IPS-18a (cell line): ENCODE data around the gene NLK.

ENCODE experiments used
- H3K27ac ChIP-seq: one replicate; pipeline ENCODE4 v1.5.1; 2013; ENCODE audit warnings: low read length
- H3K27me3 ChIP-seq: one replicate; pipeline ENCODE4 v1.6.1; 2013; ENCODE audit warnings: mild to moderate bottlenecking, low read length; ENCODE audit not compliant: control insufficient read depth, insufficient read depth
- H3K36me3 ChIP-seq: one replicate; pipeline ENCODE4 v1.6.1; 2013; ENCODE audit warnings: low read depth, low read length; ENCODE audit not compliant: control insufficient read depth
- H3K4me1 ChIP-seq: one replicate; pipeline ENCODE4 v1.6.1; 2013; ENCODE audit warnings: low read depth, low read length; ENCODE audit not compliant: control insufficient read depth
- H3K4me3 ChIP-seq: one replicate; pipeline ENCODE4 v1.5.1; 2013; ENCODE audit warnings: low read length
- H3K9ac ChIP-seq: one replicate; pipeline ENCODE4 v1.6.1; 2013; ENCODE audit warnings: mild to moderate bottlenecking, low read length, moderate library complexity
- H3K9me3 ChIP-seq: one replicate; pipeline ENCODE4 v1.6.1; 2013; ENCODE audit warnings: low read depth, low read length; ENCODE audit not compliant: control insufficient read depth

Gene NLK

DNA sequence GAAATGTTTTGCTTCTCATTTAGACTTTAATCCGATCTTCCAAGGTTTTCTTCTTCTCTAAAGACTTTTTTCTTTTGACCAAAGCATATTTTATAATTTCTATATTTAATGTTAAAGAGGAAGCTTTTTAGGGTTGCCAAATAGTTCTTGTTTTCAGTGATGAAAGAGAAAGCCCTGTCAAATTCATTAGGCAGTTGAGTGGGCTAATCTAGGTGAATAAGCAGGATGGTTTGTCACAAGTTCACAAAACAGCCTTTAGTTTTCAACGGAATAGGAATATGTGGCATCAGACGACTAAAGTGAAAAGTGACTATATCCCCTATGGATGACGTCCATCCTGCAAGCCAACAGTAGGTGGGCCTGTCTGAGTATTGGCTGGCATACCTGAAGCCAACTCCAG, 118.8 kb downstream of the NLK start:
- H3K9me3 ChIP-seq: no peaks in the 10 kb centered on the region
- H3K4me3 ChIP-seq: no peak overlapping the region
- H3K27ac ChIP-seq: no peak overlapping the region
- no peaks in the 10 kb centered on the region for H3K4me1 ChIP-seq
- H3K36me3 ChIP-seq: peaks cover 4% of the 10 kb centered on the region
- no peaks in the 10 kb centered on the region for H3K27me3 ChIP-seq
- no peak overlapping the region for H3K9ac ChIP-seq

DNA sequence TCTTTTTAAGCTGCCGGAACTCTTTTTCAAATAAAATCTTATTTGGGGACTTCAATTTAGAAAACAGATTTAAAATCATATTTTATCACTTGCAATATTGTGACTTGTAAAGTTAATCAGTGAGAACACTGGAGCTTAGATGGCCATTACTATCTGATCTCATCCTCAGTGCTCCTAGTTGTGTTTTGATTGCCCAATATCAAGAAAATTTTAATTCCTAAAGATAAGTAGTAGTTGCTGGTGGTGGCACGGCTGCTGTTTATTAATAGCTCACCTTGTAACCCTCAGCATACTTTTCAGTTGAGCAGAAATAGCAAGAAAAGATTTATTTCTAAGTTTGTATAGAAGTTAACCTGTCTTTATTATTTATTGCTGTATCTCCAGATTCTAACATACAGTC, 124.0 kb downstream of the NLK start:
- Histone ChIP-seq H3K9ac (no peak overlapping the region), H3K4me3 (no peak overlapping the region), H3K27me3 (no peaks in the 10 kb centered on the region), H3K36me3 (peaks cover 14% of the 10 kb centered on the region), H3K27ac (no peak overlapping the region), H3K4me1 (peaks cover 8% of the 10 kb centered on the region), H3K9me3 (no peaks in the 10 kb centered on the region)

DNA sequence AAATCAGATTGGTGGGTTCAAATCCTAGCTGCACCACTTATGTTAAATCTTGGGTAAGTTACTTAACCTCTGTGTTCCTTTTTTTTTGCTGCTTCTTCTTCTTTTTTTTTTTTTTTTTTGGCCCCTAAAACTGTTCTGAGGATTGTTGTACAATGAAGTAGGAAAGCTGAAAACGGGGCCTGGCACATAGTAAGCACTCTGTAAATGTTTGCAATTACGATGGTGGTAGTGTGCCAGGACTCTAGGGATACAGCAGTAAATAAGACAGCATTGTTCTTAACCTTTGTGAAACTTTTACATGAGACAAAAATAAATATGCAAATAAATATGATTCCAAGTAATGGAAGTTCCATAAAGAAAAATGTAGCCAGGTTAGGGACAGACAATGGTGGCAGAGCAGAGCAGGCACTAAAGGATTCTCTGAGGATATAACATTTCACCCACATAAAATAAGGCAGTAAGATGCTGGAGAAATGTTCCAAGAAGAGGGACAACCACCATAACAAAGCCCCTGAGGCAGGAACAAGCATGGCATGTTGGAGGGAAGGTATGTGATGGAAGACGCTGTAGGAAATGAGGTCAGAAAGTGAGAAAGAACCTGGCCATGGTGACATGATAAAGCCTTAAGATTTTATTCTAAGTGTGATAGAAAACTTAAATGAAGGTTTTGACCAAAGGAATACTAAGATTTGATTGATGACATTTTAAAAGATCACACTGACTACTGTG, 127.3 kb downstream of the NLK start:
- peaks cover 14% of the 10 kb centered on the region for H3K36me3 ChIP-seq
- H3K27me3 ChIP-seq: no peaks in the 10 kb centered on the region
- H3K4me3 ChIP-seq: no peak overlapping the region
- H3K9ac ChIP-seq: no peak overlapping the region
- peaks cover 38% of the 10 kb centered on the region for H3K4me1 ChIP-seq
- no peak overlapping the region for H3K27ac ChIP-seq
- no peaks in the 10 kb centered on the region for H3K9me3 ChIP-seq

DNA sequence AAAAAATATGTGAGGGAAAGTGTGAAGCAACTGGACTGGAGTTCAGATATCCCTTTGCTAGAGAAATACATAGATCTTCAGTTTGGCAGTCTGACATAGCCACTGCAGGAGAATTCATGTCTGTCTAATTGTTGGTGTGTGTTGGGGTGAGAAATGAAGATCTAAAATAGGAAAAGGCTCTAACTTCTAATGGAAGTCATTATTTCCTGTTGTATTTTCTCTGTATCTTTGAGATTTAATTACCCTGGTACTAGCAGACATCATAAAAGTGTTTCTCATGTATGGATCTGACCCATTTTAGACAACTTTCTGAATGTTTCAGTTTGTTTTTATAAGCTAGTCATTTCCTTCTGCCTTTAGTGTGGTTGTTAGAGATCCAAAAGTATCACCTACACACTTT, 128.3 kb downstream of the NLK start:
- no peak overlapping the region for H3K9ac ChIP-seq
- H3K27ac ChIP-seq: no peak overlapping the region
- no peaks in the 10 kb centered on the region for H3K27me3 ChIP-seq
- H3K4me3 ChIP-seq: no peak overlapping the region
- no peaks in the 10 kb centered on the region for H3K9me3 ChIP-seq
- peaks cover 10% of the 10 kb centered on the region for H3K36me3 ChIP-seq
- peaks cover 38% of the 10 kb centered on the region for H3K4me1 ChIP-seq

DNA sequence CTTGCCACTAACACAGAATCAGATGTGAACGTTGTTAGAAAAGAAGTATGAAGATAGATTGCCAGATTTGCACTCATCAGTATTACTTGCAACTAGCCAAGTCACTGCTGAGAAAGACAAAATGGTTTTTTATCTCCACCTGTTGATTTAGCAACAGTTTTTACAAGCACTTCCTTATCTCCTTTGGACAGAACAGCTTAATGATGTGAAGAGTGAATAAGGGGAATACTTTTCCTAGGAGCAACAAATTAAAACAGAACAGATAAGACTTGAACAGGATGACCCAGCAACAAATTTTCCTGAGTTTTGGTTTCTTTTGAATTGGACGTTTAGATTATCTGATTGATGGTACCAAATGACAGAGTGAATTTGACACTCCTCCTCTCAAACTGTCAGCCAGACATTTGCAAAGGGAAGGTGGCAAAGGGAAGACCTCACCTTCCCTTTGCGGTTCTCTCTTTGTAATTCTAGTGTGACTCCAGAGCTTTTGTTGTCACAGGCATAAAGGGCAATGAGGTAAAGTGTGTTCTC, 130.6 kb downstream of the NLK start:
- no peaks in the 10 kb centered on the region for H3K9me3 ChIP-seq
- no peak overlapping the region for H3K9ac ChIP-seq
- no peak overlapping the region for H3K27ac ChIP-seq
- H3K4me1 ChIP-seq: peaks cover 44% of the 10 kb centered on the region
- H3K27me3 ChIP-seq: no peaks in the 10 kb centered on the region
- peaks cover 10% of the 10 kb centered on the region for H3K36me3 ChIP-seq
- no peak overlapping the region for H3K4me3 ChIP-seq

DNA sequence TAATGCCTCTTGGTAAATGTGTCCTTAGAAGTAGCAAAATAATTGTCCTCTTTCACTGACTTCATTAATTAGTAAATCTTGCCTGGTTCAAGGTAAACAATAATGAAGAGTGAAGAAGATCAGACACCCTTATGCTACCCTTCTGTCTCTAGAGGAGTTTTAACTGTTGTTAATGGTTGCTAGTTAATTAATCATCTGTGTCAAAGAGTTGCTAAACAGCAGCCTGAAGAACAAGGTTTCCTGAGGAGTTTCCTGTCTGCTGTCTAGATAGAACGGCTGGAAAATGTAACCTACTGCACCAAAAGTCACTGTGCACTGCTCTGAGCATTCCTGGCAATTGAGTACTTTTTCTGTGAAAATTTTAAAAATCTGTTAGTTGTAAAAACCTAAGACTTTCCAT, 131.3 kb downstream of the NLK start:
- peaks cover 6% of the 10 kb centered on the region for H3K36me3 ChIP-seq
- no peak overlapping the region for H3K9ac ChIP-seq
- H3K4me1 ChIP-seq: peaks cover 44% of the 10 kb centered on the region
- H3K27ac ChIP-seq: no peak overlapping the region
- no peak overlapping the region for H3K4me3 ChIP-seq
- H3K9me3 ChIP-seq: no peaks in the 10 kb centered on the region
- H3K27me3 ChIP-seq: no peaks in the 10 kb centered on the region

DNA sequence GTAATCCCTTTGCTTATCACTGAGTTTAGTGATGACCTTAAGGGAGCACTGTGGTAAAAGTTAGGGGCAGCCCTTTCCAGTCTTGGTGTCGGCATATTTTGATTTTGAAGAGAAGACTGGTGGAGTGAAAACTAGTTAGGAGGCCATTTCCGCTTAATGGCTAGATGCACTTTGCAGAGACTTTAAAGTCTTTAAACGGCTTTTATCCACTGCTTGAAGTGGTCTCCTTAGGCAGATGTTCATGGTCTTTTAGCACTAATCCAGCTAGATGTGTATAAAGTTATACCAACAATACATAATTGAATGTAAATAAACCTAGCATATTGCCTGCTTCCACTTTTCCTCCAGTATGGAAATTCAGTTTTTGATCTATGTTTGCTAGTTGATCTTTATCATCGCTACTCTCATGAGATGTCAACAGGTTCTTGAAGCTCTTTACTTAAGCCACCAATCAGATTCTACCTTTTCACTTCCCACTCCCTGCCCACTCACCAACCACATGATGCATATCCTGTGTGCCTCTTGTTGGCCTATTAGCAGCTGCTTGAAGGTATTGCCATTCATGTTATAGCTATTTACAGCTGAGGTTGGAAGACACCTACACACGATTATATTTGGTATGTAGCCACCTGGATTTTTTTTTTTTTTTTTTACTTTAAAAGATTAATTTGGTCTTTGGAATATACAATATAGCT, 132.0 kb downstream of the NLK start:
- H3K4me1 ChIP-seq: peaks cover 44% of the 10 kb centered on the region
- H3K4me3 ChIP-seq: no peak overlapping the region
- no peaks in the 10 kb centered on the region for H3K9me3 ChIP-seq
- H3K27me3 ChIP-seq: no peaks in the 10 kb centered on the region
- peaks cover under 1% of the 10 kb centered on the region for H3K36me3 ChIP-seq
- H3K27ac ChIP-seq: no peak overlapping the region
- no peak overlapping the region for H3K9ac ChIP-seq

DNA sequence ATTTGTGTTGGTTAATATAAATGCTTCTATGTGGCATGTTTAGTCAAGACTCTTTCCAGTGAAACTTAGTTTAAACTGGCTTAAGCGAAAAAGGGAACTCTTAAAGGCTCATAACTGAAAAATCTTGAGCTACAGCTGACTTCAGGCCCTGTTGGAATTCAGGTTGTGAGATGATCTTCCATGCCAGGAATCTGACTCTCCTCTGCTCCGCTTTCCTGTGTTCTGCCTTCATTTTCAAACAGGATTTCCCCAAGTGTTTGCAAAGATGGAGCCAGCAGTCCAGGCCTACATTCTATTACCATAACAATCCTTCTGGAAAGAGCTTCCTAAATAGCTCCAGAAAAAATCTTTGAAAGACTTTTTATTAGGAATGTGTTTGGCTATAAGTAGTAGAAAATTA, 134.9 kb downstream of the NLK start:
- Histone ChIP-seq H3K9ac (no peak overlapping the region), H3K9me3 (no peaks in the 10 kb centered on the region), H3K36me3 (no peaks in the 10 kb centered on the region), H3K27ac (no peak overlapping the region), H3K4me3 (no peak overlapping the region), H3K27me3 (no peaks in the 10 kb centered on the region), H3K4me1 (peaks cover 31% of the 10 kb centered on the region)

DNA sequence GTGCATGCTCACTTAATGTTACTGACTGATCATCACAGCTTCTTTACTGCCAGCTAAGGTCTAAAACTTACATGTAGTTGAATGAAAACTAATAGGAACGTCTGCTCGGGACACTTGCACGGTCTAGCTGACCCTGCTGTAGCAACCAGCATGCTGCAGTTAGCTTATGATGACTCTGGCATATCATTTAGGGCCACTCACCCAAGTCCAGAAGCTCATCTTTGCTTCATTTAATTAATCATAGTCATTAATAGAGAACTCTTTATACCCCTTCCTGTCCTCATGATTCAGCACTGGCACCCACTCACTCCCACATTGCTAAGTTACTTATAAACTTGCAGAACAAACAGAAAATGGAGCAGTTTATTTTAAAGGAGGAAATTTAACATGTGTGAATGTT, 136.3 kb downstream of the NLK start:
- no peaks in the 10 kb centered on the region for H3K36me3 ChIP-seq
- H3K27me3 ChIP-seq: no peaks in the 10 kb centered on the region
- no peak overlapping the region for H3K27ac ChIP-seq
- no peaks in the 10 kb centered on the region for H3K9me3 ChIP-seq
- peaks cover 16% of the 10 kb centered on the region for H3K4me1 ChIP-seq
- H3K4me3 ChIP-seq: no peak overlapping the region
- H3K9ac ChIP-seq: no peak overlapping the region

DNA sequence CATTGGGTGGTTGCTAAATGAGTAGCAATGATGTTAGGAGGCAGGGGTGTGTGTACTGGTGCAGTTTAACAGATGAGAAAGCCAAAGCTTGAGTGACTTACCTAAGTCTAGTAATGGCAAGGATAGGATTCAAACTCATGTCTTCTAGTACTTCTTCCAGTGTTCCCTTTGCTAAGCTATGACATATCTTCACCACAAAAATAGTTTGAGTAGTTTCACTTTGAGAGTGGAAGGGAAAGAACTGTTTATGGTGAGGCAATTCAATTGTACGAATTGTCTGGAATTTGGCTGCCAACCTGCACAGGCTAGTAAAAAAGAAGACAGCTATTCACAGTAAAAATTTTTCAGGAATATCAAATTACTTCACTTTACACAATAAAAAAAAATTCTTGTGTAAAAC, 138.0 kb downstream of the NLK start:
- Histone ChIP-seq H3K27ac (no peak overlapping the region), H3K4me1 (peaks cover 6% of the 10 kb centered on the region), H3K9me3 (no peaks in the 10 kb centered on the region), H3K36me3 (peaks cover under 1% of the 10 kb centered on the region), H3K27me3 (no peaks in the 10 kb centered on the region), H3K4me3 (no peak overlapping the region), H3K9ac (no peak overlapping the region)

DNA sequence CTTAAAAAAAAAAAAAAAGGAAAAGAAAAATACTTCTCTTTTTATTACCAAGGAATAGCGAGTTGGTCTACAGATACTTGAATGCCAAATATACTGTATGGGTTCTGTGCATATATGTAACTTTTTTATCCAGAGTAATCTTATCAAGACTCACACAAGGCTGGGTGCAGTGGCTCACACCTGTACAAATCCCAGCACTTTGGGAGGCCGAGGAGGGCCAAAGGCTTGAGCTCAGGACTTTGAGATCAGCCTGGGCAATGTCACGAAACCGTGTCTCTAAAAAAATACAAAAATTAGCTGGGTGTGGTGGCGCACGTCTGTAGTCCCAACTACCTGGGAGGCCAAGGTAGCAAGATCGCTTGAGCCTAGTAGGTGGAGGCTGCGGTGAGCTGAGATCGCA, 139.1 kb downstream of the NLK start:
- Histone ChIP-seq H3K4me3 (no peak overlapping the region), H3K27ac (no peak overlapping the region), H3K27me3 (no peaks in the 10 kb centered on the region), H3K9me3 (no peaks in the 10 kb centered on the region), H3K4me1 (peaks cover 6% of the 10 kb centered on the region), H3K36me3 (peaks cover 8% of the 10 kb centered on the region), H3K9ac (no peak overlapping the region)

DNA sequence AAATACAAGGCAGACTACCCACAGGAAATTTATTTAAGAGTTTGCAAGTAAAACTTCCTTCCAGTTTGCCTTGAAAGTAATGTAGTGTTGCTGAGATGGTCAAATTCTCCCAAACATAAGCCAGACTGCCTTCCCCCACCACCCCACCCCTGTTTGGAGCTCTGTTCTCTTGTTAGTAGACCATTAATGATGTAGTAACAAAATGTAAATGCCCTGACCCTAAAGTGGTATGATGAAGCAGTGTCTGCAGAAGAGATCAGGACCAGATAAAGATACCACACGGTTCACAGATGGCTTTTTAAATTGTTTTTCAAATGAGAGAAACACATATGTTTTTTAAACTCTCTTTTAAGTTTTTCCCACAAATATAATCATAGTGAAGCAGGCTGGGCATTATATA, 140.1 kb downstream of the NLK start:
- Histone ChIP-seq H3K9ac (no peak overlapping the region), H3K4me1 (peaks cover under 1% of the 10 kb centered on the region), H3K27me3 (no peaks in the 10 kb centered on the region), H3K9me3 (no peaks in the 10 kb centered on the region), H3K27ac (no peak overlapping the region), H3K36me3 (peaks cover 8% of the 10 kb centered on the region), H3K4me3 (no peak overlapping the region)
